ENCODE results near the gene PYCARD.

DNA sequence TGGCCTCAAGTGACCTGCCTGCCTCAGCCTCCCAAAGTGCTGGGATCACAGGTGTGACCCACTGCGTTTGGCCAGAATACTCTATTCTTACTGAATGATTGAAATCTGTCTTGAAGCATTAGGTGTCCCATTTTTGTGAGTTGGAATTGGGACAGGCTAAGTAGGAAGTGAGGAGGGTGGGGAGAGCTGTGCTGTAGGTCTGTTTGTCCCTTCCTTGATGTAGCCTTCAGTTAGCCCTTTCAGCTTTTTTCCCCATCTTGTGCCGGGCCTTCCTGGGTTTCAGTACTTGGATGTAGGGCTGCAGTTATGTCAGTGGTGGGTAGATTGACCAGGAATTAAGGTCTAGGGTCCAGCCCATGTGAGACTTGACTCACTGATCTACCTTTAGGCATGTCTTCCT is 8.7 kb downstream of the PYCARD start:
- TF ChIP-seq, protein P1, sequence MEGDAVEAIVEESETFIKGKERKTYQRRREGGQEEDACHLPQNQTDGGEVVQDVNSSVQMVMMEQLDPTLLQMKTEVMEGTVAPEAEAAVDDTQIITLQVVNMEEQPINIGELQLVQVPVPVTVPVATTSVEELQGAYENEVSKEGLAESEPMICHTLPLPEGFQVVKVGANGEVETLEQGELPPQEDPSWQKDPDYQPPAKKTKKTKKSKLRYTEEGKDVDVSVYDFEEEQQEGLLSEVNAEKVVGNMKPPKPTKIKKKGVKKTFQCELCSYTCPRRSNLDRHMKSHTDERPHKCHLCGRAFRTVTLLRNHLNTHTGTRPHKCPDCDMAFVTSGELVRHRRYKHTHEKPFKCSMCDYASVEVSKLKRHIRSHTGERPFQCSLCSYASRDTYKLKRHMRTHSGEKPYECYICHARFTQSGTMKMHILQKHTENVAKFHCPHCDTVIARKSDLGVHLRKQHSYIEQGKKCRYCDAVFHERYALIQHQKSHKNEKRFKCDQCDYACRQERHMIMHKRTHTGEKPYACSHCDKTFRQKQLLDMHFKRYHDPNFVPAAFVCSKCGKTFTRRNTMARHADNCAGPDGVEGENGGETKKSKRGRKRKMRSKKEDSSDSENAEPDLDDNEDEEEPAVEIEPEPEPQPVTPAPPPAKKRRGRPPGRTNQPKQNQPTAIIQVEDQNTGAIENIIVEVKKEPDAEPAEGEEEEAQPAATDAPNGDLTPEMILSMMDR (IDR thresholded peaks at IDR 0.05) = no peak
- no peak for TF ChIP-seq POLR2A (IDR thresholded peaks at IDR 0.05)

All from adrenal gland (tissue), 5 donors.